IMR-90 (cell line): ENCODE data around the gene DEPDC5. TPM values are rescaled to one million over a fixed set of nuclear protein-coding genes. Genes with fewer than 3 reads are reported as not detected.

Experiments
- ATAC-seq: fragments of 200-7000 bp; cut with Tn5 transposase; 2 replicates; pipeline ENCODE4 v1.9.1; 2020; ENCODE audit warnings: low read depth, mild to moderate bottlenecking, moderate library complexity
- BruUV-seq: library from RNA; stranded (reverse); fragments of 400-500 nt; replicated peaks from 2 replicates; lab custom pipeline; 2021; lab: Mats Ljungman, UMichigan
- CTCF ChIA-PET: fragments of 300-600 bp; formaldehyde crosslinking; extraction: SDS; loops from one replicate; lab custom pipeline; 2021; ENCODE audit warnings: antibody characterized with exemption; lab: Yijun Ruan, JAX
- POLR2A ChIA-PET: fragments of 300-600 bp; sonication (Branson Sonifier 250); formaldehyde crosslinking; loops from one replicate; lab custom pipeline; 2022; ENCODE audit warnings: antibody characterized with exemption; ENCODE audit not compliant: unreplicated experiment; lab: Charles Lee
- DNase-seq: peaks from one replicate; pipeline ENCODE4 v3.0.0; 2013
- H2AFZ ChIP-seq: replicated peaks from 2 replicates; pipeline ENCODE3; 2013; ENCODE audit warnings: low read length, mild to moderate bottlenecking; ENCODE audit not compliant: poor library complexity
- H2AK5ac ChIP-seq: 2 replicates; pipeline ENCODE4 v1.6.1; 2013; ENCODE audit warnings: low read depth, low read length, inconsistent platforms
- H2AK9ac ChIP-seq: replicated peaks from 2 replicates; pipeline ENCODE3; 2013; ENCODE audit warnings: mild to moderate bottlenecking, low read depth, low read length, moderate library complexity; ENCODE audit not compliant: poor library complexity
- H2BK120ac ChIP-seq: 2 replicates; pipeline ENCODE4 v1.6.1; 2013; ENCODE audit warnings: low read depth, low read length, inconsistent platforms
- H2BK15ac ChIP-seq: 3 replicates; pipeline ENCODE4 v1.6.1; 2013; ENCODE audit warnings: low read depth, low read length, inconsistent platforms
- H2BK20ac ChIP-seq: 2 replicates; pipeline ENCODE4 v1.6.1; 2013; ENCODE audit warnings: low read depth, mild to moderate bottlenecking, inconsistent platforms, low read length, moderate library complexity
- H2BK5ac ChIP-seq: 2 replicates; pipeline ENCODE4 v1.6.1; 2013; ENCODE audit warnings: mild to moderate bottlenecking, low read depth, low read length, inconsistent platforms; ENCODE audit not compliant: poor library complexity, severe bottlenecking
- H3K14ac ChIP-seq: replicated peaks from 2 replicates; pipeline ENCODE4 v1.6.1; 2013; ENCODE audit warnings: low read depth, low read length, inconsistent platforms
- H3K18ac ChIP-seq: 2 replicates; pipeline ENCODE4 v1.6.1; 2013; ENCODE audit warnings: low read depth, low read length, control low read depth
- H3K23ac ChIP-seq: 2 replicates; pipeline ENCODE4 v1.6.1; 2013; ENCODE audit warnings: low read depth, low read length, inconsistent platforms
- H3K27ac ChIP-seq: 2 replicates; pipeline ENCODE4 v1.5.1; 2013; ENCODE audit warnings: mild to moderate bottlenecking, control low read depth, low read length; ENCODE audit not compliant: insufficient read depth
- H3K27me3 ChIP-seq: 2 replicates; pipeline ENCODE4 v1.6.1; 2013; ENCODE audit warnings: low read length; ENCODE audit not compliant: control insufficient read depth, insufficient read depth
- H3K36me3 ChIP-seq: 2 replicates; pipeline ENCODE4 v1.6.1; 2013; ENCODE audit warnings: low read length, mixed read lengths; ENCODE audit not compliant: control insufficient read depth, insufficient read depth
- H3K4ac ChIP-seq: 2 replicates; pipeline ENCODE4 v1.6.1; 2013; ENCODE audit warnings: low read depth, low read length, inconsistent platforms
- H3K4me1 ChIP-seq: 2 replicates; pipeline ENCODE4 v1.6.1; 2013; ENCODE audit warnings: low read length, mixed read lengths; ENCODE audit not compliant: control insufficient read depth, insufficient read depth
- H3K4me2 ChIP-seq: 2 replicates; pipeline ENCODE4 v1.6.1; 2013; ENCODE audit warnings: low read depth, mild to moderate bottlenecking, control low read depth, low read length, moderate library complexity
- H3K4me3 ChIP-seq: 2 replicates; pipeline ENCODE4 v1.5.1; 2013; ENCODE audit warnings: low read depth, mild to moderate bottlenecking, control low read depth, low read length, moderate library complexity; ENCODE audit not compliant: insufficient read depth
- H3K56ac ChIP-seq: 2 replicates; pipeline ENCODE4 v1.6.1; 2013; ENCODE audit warnings: low read length, inconsistent platforms; ENCODE audit not compliant: insufficient read depth; ENCODE audit errors: extremely low read depth
- H3K79me1 ChIP-seq, 2 experiments: 2 replicates each; pipeline ENCODE4 v1.6.1; 2013; ENCODE audit warnings: low read length in 2 of 2, inconsistent platforms in 1 of 2, low read depth in 1 of 2
- H3K9ac ChIP-seq: 2 replicates; pipeline ENCODE4 v1.6.1; 2013; ENCODE audit warnings: low read depth, low read length, control low read depth
- H3K9me1 ChIP-seq: 2 replicates; pipeline ENCODE4 v1.6.1; 2013; ENCODE audit warnings: low read length, inconsistent platforms; ENCODE audit not compliant: insufficient read depth
- H3K9me3 ChIP-seq: 2 replicates; pipeline ENCODE4 v1.6.1; 2013; ENCODE audit warnings: low read length; ENCODE audit not compliant: control insufficient read depth, insufficient read depth
- H4K20me1 ChIP-seq: 2 replicates; pipeline ENCODE4 v1.6.1; 2013; ENCODE audit warnings: low read length, inconsistent platforms; ENCODE audit not compliant: insufficient read depth
- H4K5ac ChIP-seq: 2 replicates; pipeline ENCODE4 v1.6.1; 2013; ENCODE audit warnings: mild to moderate bottlenecking, low read depth, low read length, control low read depth
- H4K8ac ChIP-seq, 2 experiments: 2 replicates each; pipeline ENCODE4 v1.6.1; 2013; ENCODE audit warnings: low read depth in 2 of 2, low read length in 2 of 2, control low read depth in 1 of 2, inconsistent platforms in 1 of 2
- H4K91ac ChIP-seq: 2 replicates; pipeline ENCODE4 v1.6.1; 2013; ENCODE audit warnings: low read depth, low read length, inconsistent platforms; ENCODE audit not compliant: insufficient read depth
- CEBPB ChIP-seq: IDR thresholded peaks from 2 replicates; pipeline ENCODE4 v1.6.1; 2012; ENCODE audit warnings: low read depth, low read length, improper control_type of control experiment
- CHD1 ChIP-seq: IDR thresholded peaks from 2 replicates; pipeline ENCODE4 v1.6.1; 2012; ENCODE audit warnings: low read depth, low read length, improper control_type of control experiment
- CTCF ChIP-seq: conservative IDR thresholded peaks from 2 replicates; pipeline ENCODE4 v1.5.1; 2012; ENCODE audit warnings: mild to moderate bottlenecking, low read depth, low read length, improper control_type of control experiment
- ELK1 ChIP-seq: fragments of 150-350 bp; IDR thresholded peaks from 2 replicates; pipeline ENCODE4 v1.6.1; 2016; ENCODE audit warnings: low read depth, mild to moderate bottlenecking, low read length, moderate library complexity, borderline replicate concordance
- FOS ChIP-seq: fragments of 150-350 bp; IDR thresholded peaks from 2 replicates; pipeline ENCODE4 v1.6.1; 2016; ENCODE audit warnings: low read depth, low read length
- MAFK ChIP-seq: IDR thresholded peaks from 2 replicates; pipeline ENCODE4 v1.6.1; 2012; ENCODE audit warnings: low read depth, low read length, improper control_type of control experiment
- MAZ ChIP-seq: IDR thresholded peaks from 2 replicates; pipeline ENCODE4 v1.6.1; 2012; ENCODE audit warnings: low read depth, mild to moderate bottlenecking, low read length, improper control_type of control experiment, moderate library complexity, borderline replicate concordance
- NFE2L2 ChIP-seq: fragments of 150-350 bp; IDR thresholded peaks from 2 replicates; pipeline ENCODE4 v1.6.1; 2016; ENCODE audit warnings: low read depth, mild to moderate bottlenecking, low read length
- POLR2A ChIP-seq: IDR thresholded peaks from 2 replicates; pipeline ENCODE4 v1.6.1; 2012; ENCODE audit warnings: mild to moderate bottlenecking, low read depth, low read length
- RAD21 ChIP-seq: IDR thresholded peaks from 2 replicates; pipeline ENCODE4 v1.6.1; 2012; ENCODE audit warnings: low read length, improper control_type of control experiment
- RFX5 ChIP-seq: IDR thresholded peaks from 2 replicates; pipeline ENCODE4 v1.8.0; 2012; ENCODE audit warnings: low read depth, mild to moderate bottlenecking, low read length, moderate library complexity
- SMC3 ChIP-seq: fragments of 150-350 bp; IDR thresholded peaks from 2 replicates; pipeline ENCODE4 v1.6.1; 2016; ENCODE audit warnings: low read depth, mild to moderate bottlenecking, antibody characterized with exemption, low read length, moderate library complexity
- WGBS, 2 experiments: methylation state at CpG; one replicate each; pipeline versions ENCODE4 v1.1.5 to v1.1.7; 2013; ENCODE audit warnings: missing lambda C conversion rate in 2 of 2; ENCODE audit not compliant: insufficient read length in 1 of 2; ENCODE audit errors: extremely low coverage in 2 of 2; 5-methylcytosine and 5-hydroxymethylcytosine counted together
- dilution Hi-C: fragments of 300-500 bp; cut with HindIII; formaldehyde crosslinking; loops from one replicate; pipeline ENCODE4 v1.14.3; 2018; ENCODE audit warnings: low sequenced_read_pairs; ENCODE audit not compliant: unreplicated experiment
- in situ Hi-C: fragments of 300-500 bp; cut with MboI; formaldehyde crosslinking; loops from 3 replicates; pipeline ENCODE4 v1.14.3; 2019; ENCODE audit warnings: low sequenced_read_pairs, inconsistent platforms, mixed read lengths
- intact Hi-C: fragments of 100-400 bp; cut with micrococcal nuclease; formaldehyde crosslinking; loops from 2 replicates; pipeline ENCODE4 v1.10.0; 2022
- polyA plus RNA-seq, 3 experiments: library from polyadenylated mRNA; depleted of rRNA; stranded (reverse); fragments of >200 nt; gene quantifications; 2 replicates each; pipeline ENCODE4 v1.2.3, GENCODE V29; 2012; ENCODE audit warnings: low replicate concordance in 1 of 3
- total RNA-seq: library from RNA; depleted of rRNA; stranded (reverse); fragments of >200 nt; gene quantifications from 2 replicates; pipeline ENCODE4 v1.2.3, GENCODE V29; 2012

DEPDC5 gene
- total and polyA plus RNA-seq, 2 of the 4 experiments (the other 2 are of a cell fraction): 6.6 to 12.9 TPM

GRCh38 chr22:31748490-31748889 is 5.3 kb upstream of the DEPDC5 start:
- intact Hi-C loops: loop anchor here (5.0 kb wide), 1 partner anchor 66 kb away; no protein-coding TSS in a partner anchor
- Histone ChIP-seq H3K18ac (no peak overlapping the region), H3K9me1 (peaks cover 3% of the 10 kb centered on the region; the same call in 1 of the 2 replicates), H3K27me3 (no peaks in the 10 kb centered on the region), H3K4me1 (peaks cover 9% of the 10 kb centered on the region), H4K8ac (peak overlapping the region; percentile 8 to 91; a peak in 3 of 4 replicates), H2AK5ac (peak overlapping the region; percentile 56; the same call in 1 of the 2 replicates), H3K27ac (0 out of 2 replicates have a peak overlapping the region, but pooled peaks have one; percentile 21), H3K79me1 (peaks cover 13 to 35% of the 10 kb centered on the region in 2 experiments; a peak in 3 of 4 replicates), H4K5ac (peak overlapping the region; percentile 5; the same call in 1 of the 2 replicates), H3K9me3 (no peaks in the 10 kb centered on the region), H2AFZ (no peak overlapping the region), H3K23ac (peak overlapping the region; percentile 100; the same call in 1 of the 2 replicates), H3K56ac (peak overlapping the region; percentile 65; the same call in 1 of the 2 replicates), H2BK15ac (no peak overlapping the region), H3K14ac (peak overlapping the region; percentile 99), H2AK9ac (no peak overlapping the region), H2BK5ac (no peak overlapping the region), H2BK20ac (no peak overlapping the region), H3K36me3 (no peaks in the 10 kb centered on the region), H3K4me2 (peak overlapping the region; percentile 100), H3K4me3 (peak overlapping the region; percentile 73; the same call in 1 of the 2 replicates), H4K20me1 (no peaks in the 10 kb centered on the region; the same call in 1 of the 2 replicates), H2BK120ac (no peak overlapping the region), H3K9ac (peak overlapping the region; percentile 93), H4K91ac (no peak overlapping the region), H3K4ac (peak overlapping the region; percentile 97; the same call in 1 of the 2 replicates)
- no peak for TF ChIP-seq SMC3
- no peak for TF ChIP-seq CTCF
- TF ChIP-seq ELK1: no peak
- TF ChIP-seq MAZ: no peak
- TF ChIP-seq CHD1: no peak
- TF ChIP-seq MAFK: no peak
- TF ChIP-seq POLR2A: no peak
- TF ChIP-seq CEBPB: no peak
- no peak for TF ChIP-seq NFE2L2
- no peak for TF ChIP-seq RFX5
- no peak for TF ChIP-seq RAD21
- no peak for TF ChIP-seq FOS
- dilution Hi-C loops: no loop called here
- no TSS peak for BruUV-seq
- ChIA-PET CTCF (interaction anchor here (0.5 to 0.6 kb wide), 2 partner anchors 11 to 197 kb away, joined by 3 to 4 read pairs; no protein-coding TSS in a partner anchor), POLR2A (no interaction called here)
- no peak for DNase-seq
- no CpG with 5 or more reads among the region's 2 CpGs for WGBS, 2 experiments
- no peak for ATAC-seq
- in situ Hi-C loops: no loop called here
